Transverse colon (tissue), 4 donors: Measurements from ENCODE around the gene CORIN. TPM values are rescaled to one million over a fixed set of nuclear protein-coding genes. Genes with fewer than 3 reads are reported as not detected.

Experiments
- DNase-seq: peaks from one replicate; pipeline ENCODE4 v3.0.0-alpha.2; 2019
- H3K27ac ChIP-seq, 4 donors: fragments of 200-600 bp; sonication (generic); 2 replicates each; pipeline ENCODE4 v1.5.1; 2016 to 2018; ENCODE audit warnings: inconsistent platforms in 4 of 4
- H3K27me3 ChIP-seq: fragments of 200-600 bp; sonication (generic); 2 replicates; pipeline ENCODE4 v1.5.1; 2017; ENCODE audit warnings: inconsistent platforms
- H3K36me3 ChIP-seq, 4 donors: fragments of 200-600 bp; sonication (generic); 2 replicates each; pipeline ENCODE4 v1.5.1; 2017 to 2019; ENCODE audit warnings: inconsistent platforms in 4 of 4
- H3K4me1 ChIP-seq, 4 donors: fragments of 200-600 bp; sonication (generic); 2 replicates each; pipeline ENCODE4 v1.5.1; 2017 to 2020; ENCODE audit warnings: inconsistent platforms in 4 of 4
- H3K4me3 ChIP-seq, 4 donors: fragments of 200-600 bp; sonication (generic); 1 replicate in 1 of 4; 2 replicates in 3 of 4; pipeline versions ENCODE4 v1.5.1 to v1.6.1; 2017 to 2019; ENCODE audit warnings: inconsistent platforms in 4 of 4
- H3K9me3 ChIP-seq, 2 donors: fragments of 200-600 bp; sonication (generic); 2 replicates each; pipeline ENCODE4 v1.5.1; 2017 to 2019; ENCODE audit warnings: inconsistent platforms in 2 of 2
- CTCF ChIP-seq, 5 experiments: fragments of 200-600 bp in 3 of 5; fragments of 450-650 bp in 2 of 5; sonication (generic) in 3 of 5; IDR thresholded peaks; 1 replicate in 2 of 5; 2 replicates in 3 of 5; pipeline ENCODE4 v1.5.1; 2016 to 2017; ENCODE audit warnings: antibody characterized with exemption in 5 of 5, inconsistent platforms in 3 of 5, mild to moderate bottlenecking in 2 of 5, moderate library complexity in 1 of 5
- EP300 ChIP-seq: sonication (generic); formaldehyde crosslinking; IDR thresholded peaks from one replicate; pipeline ENCODE4 v1.6.1; 2017; ENCODE audit warnings: antibody characterized with exemption, low read depth
- POLR2A ChIP-seq: fragments of 450-650 bp; IDR thresholded peaks from one replicate; pipeline ENCODE4 v1.6.1; 2016; ENCODE audit warnings: antibody characterized with exemption, mild to moderate bottlenecking, moderate library complexity
- POLR2AphosphoS5 ChIP-seq, 3 donors: sonication (generic); formaldehyde crosslinking; IDR thresholded peaks; one replicate each; pipeline ENCODE4 v1.6.1; 2016; ENCODE audit warnings: antibody characterized with exemption in 3 of 3
- WGBS, 2 donors: methylation state at CpG; one replicate each; pipeline ENCODE4 v1.1.5; 2018; ENCODE audit warnings: low coverage in 1 of 2; 5-methylcytosine and 5-hydroxymethylcytosine counted together
- in situ Hi-C, 4 donors: fragments of 200-750 bp; cut with MboI; loops; one replicate each; pipeline versions ENCODE4 v1.15.0 to v1.15.1; 2017; ENCODE audit warnings: low sequenced_read_pairs in 3 of 4, low pct_ligation_motif_present in 1 of 4, low pct_unique_long_range_greater_than_20kb in 1 of 4
- intact Hi-C: fragments of 100-400 bp; cut with DNase I; formaldehyde crosslinking; loops from one replicate; pipeline ENCODE4 v1.15.1; 2023; ENCODE audit warnings: low total_unique reads
- total RNA-seq, 4 donors: library from RNA; depleted of rRNA; stranded (reverse); fragments of >200 nt; gene quantifications; one replicate each; pipeline ENCODE4 v1.1.0, GENCODE V29; 2016

CORIN gene
- total RNA-seq: 1 to 10 TPM in 1 of 4 donors, under 1 TPM in 1, not detected in 2; 0.82 to 1.6 TPM

GRCh38 chr4:47837908-47838294 lies at the start of gene CORIN:
Gene CORIN, minus strand, starts transcription at chr4:47838067. Its CDS starts 118 bp downstream, at chr4:47837949.
- in situ Hi-C loops (loop anchor here in 2 of 4 donors (25.0 kb wide), 2 partner anchors 151 to 176 kb away; no protein-coding TSS in a partner anchor), intact Hi-C loops (no loop called here)
- no peaks in the 10 kb centered on the region for H3K36me3 ChIP-seq
- DNase-seq: peak; percentile 15
- H3K4me1 ChIP-seq: peaks cover 0 to 26% (median 24%) of the 10 kb centered on the region in 4 donors
- TF ChIP-seq EP300: no peak
- TF ChIP-seq POLR2AphosphoS5 (IDR thresholded peaks at IDR 0.05): no peak
- TF ChIP-seq POLR2A: no peak
- TF ChIP-seq CTCF (IDR thresholded peaks at IDR 0.05): no peak
- peaks cover 24% of the 10 kb centered on the region for H3K27me3 ChIP-seq
- peaks cover 0 to 3% of the 10 kb centered on the region in 2 donors for H3K9me3 ChIP-seq
- no peak within 1 kb of the TSS for H3K27ac ChIP-seq
- WGBS, 2 donors: 10 to 12% methylated on average over 6 to 16 of the region's 16 CpGs
- H3K4me3 ChIP-seq: peak within 1 kb of the TSS; percentile 31 to 64 (median 38)

- no peaks in the 10 kb centered on the region for H3K9me3 ChIP-seq
- H3K36me3 ChIP-seq: peaks cover 0 to 64% (median 30%) of the 10 kb centered on the region in 4 donors
- WGBS, 2 donors: 91 to 96% methylated on average over 3 of the region's 3 CpGs
- no peak for DNase-seq
- no peak overlapping the region for H3K4me3 ChIP-seq
- H3K4me1 ChIP-seq: peaks cover 0 to 9% (median 4%) of the 10 kb centered on the region in 4 donors
- intact Hi-C loops (no loop called here), in situ Hi-C loops (loop anchor here in 1 of 4 donors (25.0 kb wide), 1 partner anchor 630 kb away; no protein-coding TSS in a partner anchor)
- no peak overlapping the region for H3K27ac ChIP-seq
- no peaks in the 10 kb centered on the region for H3K27me3 ChIP-seq
- no peak for TF ChIP-seq POLR2AphosphoS5 (IDR thresholded peaks at IDR 0.05)
- TF ChIP-seq EP300: no peak
- no peak for TF ChIP-seq CTCF (IDR thresholded peaks at IDR 0.05)
- no peak for TF ChIP-seq POLR2A
Observed at GRCh38 chr4:47882228-47882627, 44.4 kb upstream of the CORIN start.

GRCh38 chr4:47879458-47879857 lies 41.6 kb upstream of the CORIN start:
- no peak for DNase-seq
- no peaks in the 10 kb centered on the region for H3K27me3 ChIP-seq
- intact Hi-C loops (no loop called here), in situ Hi-C loops (loop anchor here in 1 of 4 donors (25.0 kb wide), 1 partner anchor 633 kb away; no protein-coding TSS in a partner anchor)
- no peaks in the 10 kb centered on the region for H3K9me3 ChIP-seq
- H3K4me3 ChIP-seq: no peak overlapping the region
- H3K27ac ChIP-seq: peak overlapping the region in 1 of 4 donors; percentile 5
- H3K36me3 ChIP-seq: peaks cover 0 to 67% (median 30%) of the 10 kb centered on the region in 4 donors
- TF ChIP-seq POLR2A (no peak), POLR2AphosphoS5 (IDR thresholded peaks at IDR 0.05) (no peak), CTCF (IDR thresholded peaks at IDR 0.05) (no peak), EP300 (no peak)
- H3K4me1 ChIP-seq: peaks cover 0 to 12% (median 5%) of the 10 kb centered on the region in 4 donors

- no peak overlapping the region for H3K27ac ChIP-seq
- no peak for DNase-seq
- no peak for TF ChIP-seq EP300
- TF ChIP-seq POLR2AphosphoS5 (IDR thresholded peaks at IDR 0.05): no peak
- no peak for TF ChIP-seq CTCF (IDR thresholded peaks at IDR 0.05)
- no peak for TF ChIP-seq POLR2A
- intact Hi-C loops: no loop called here
- H3K36me3 ChIP-seq: peaks cover 0 to 57% (median 27%) of the 10 kb centered on the region in 4 donors
- H3K4me1 ChIP-seq: peaks cover 0 to 12% (median 5%) of the 10 kb centered on the region in 4 donors
- in situ Hi-C loops: loop anchor here in 1 of 4 donors (25.0 kb wide), 1 partner anchor 635 kb away; no protein-coding TSS in a partner anchor
- no peaks in the 10 kb centered on the region for H3K27me3 ChIP-seq
- H3K4me3 ChIP-seq: no peak overlapping the region
- peaks cover 0 to 4% of the 10 kb centered on the region in 2 donors for H3K9me3 ChIP-seq
- 87 to 91% methylated on average over 2 to 3 of the region's 3 CpGs for WGBS, 2 donors
Observed at GRCh38 chr4:47876784-47877546, 39.1 kb upstream of the CORIN start.
